OCI-LY7 (cell line): ENCODE results near the gene GSDME.

ENCODE experiments used
- EZH2phosphoT487 ChIP-seq: fragments of 200-600 bp; sonication (generic); IDR thresholded peaks from 2 replicates; pipeline ENCODE4 v1.6.1; 2018; ENCODE audit warnings: low read depth, borderline replicate concordance, mild to moderate bottlenecking, mixed run types, antibody characterized with exemption, low read length, moderate library complexity, mixed read lengths
- TF ChIP-seq, protein P1 (sequence below): fragments of 200-600 bp; sonication (generic); conservative IDR thresholded peaks from 2 replicates; pipeline ENCODE4 v1.5.1; 2014; ENCODE audit warnings: mild to moderate bottlenecking, antibody characterized with exemption, low read length, moderate library complexity, mixed read lengths

DNA sequence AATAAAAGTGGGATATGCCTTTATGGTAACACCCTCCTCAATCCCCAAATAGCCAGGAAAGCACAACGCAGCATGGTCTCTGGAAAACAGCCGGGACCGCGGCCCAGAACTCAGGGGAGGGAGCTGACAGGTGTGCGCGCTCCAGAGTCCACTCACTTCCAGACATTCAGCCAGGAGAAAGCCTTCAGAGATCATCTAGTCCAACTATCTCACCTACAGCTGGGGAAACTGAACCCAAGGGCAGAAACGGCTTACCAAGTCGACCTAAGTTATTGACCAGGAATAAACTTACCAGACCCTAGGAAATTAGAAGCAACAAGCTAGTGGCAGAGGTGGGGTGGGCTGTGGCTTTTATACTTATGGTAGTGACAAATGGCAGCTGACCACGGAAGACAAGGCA is 16.4 kb downstream of the GSDME start:
- TF ChIP-seq, protein P1, sequence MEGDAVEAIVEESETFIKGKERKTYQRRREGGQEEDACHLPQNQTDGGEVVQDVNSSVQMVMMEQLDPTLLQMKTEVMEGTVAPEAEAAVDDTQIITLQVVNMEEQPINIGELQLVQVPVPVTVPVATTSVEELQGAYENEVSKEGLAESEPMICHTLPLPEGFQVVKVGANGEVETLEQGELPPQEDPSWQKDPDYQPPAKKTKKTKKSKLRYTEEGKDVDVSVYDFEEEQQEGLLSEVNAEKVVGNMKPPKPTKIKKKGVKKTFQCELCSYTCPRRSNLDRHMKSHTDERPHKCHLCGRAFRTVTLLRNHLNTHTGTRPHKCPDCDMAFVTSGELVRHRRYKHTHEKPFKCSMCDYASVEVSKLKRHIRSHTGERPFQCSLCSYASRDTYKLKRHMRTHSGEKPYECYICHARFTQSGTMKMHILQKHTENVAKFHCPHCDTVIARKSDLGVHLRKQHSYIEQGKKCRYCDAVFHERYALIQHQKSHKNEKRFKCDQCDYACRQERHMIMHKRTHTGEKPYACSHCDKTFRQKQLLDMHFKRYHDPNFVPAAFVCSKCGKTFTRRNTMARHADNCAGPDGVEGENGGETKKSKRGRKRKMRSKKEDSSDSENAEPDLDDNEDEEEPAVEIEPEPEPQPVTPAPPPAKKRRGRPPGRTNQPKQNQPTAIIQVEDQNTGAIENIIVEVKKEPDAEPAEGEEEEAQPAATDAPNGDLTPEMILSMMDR: no peak
- no peak for TF ChIP-seq EZH2phosphoT487
